Measurements from ENCODE around the gene AGK.
"Not testable (repeated sequence)": the region's sequence is repeated elsewhere in the genome, so short reads cannot be mapped to it uniquely, and the experiment has no call there.

Gene AGK

GRCh38 chr7:141686074-141686473 lies 134.9 kb downstream of the AGK start:
- DNase-seq: no peak

GRCh38 chr7:141686670-141687069 lies 135.5 kb downstream of the AGK start:
- DNase-seq: no peak

- DNase-seq: no peak
Observed at GRCh38 chr7:141688043-141688442, 136.8 kb downstream of the AGK start.

GRCh38 chr7:141689072-141689825 lies 138.0 kb downstream of the AGK start:
- DNase-seq: not testable (repeated sequence)

GRCh38 chr7:141691540-141691939 lies 140.3 kb downstream of the AGK start:
- no peak for DNase-seq

- DNase-seq: no peak
Observed at GRCh38 chr7:141691961-141692360, 140.8 kb downstream of the AGK start.

- DNase-seq: no peak
Observed at GRCh38 chr7:141693082-141693481, 141.9 kb downstream of the AGK start.

- DNase-seq: no peak
Observed at GRCh38 chr7:141695803-141696289, 144.6 kb downstream of the AGK start.

- no peak for DNase-seq
Observed at GRCh38 chr7:141696348-141696747, 145.1 kb downstream of the AGK start.

- no peak for DNase-seq
Observed at GRCh38 chr7:141697211-141697871, 146.1 kb downstream of the AGK start.

- DNase-seq: no peak
Observed at GRCh38 chr7:141698247-141699015, 147.2 kb downstream of the AGK start.

GRCh38 chr7:141699860-141700259 lies 148.7 kb downstream of the AGK start:
- no peak for DNase-seq

GRCh38 chr7:141700296-141700847 lies 149.2 kb downstream of the AGK start:
- DNase-seq: no peak

GRCh38 chr7:141700848-141701371 lies 149.7 kb downstream of the AGK start:
- DNase-seq: no peak

GRCh38 chr7:141701489-141702046 lies 150.4 kb downstream of the AGK start:
- peak; percentile 58 for DNase-seq

GRCh38 chr7:141702047-141702567 lies 150.9 kb downstream of the AGK start, which contains the start of gene DENND11:
Gene DENND11 (minus strand): TSS chr7:141702166. CDS start chr7:141702153, 13 bp downstream.
- DNase-seq: peak; percentile 50

GRCh38 chr7:141702892-141703291 lies 151.7 kb downstream of the AGK start:
- DNase-seq: no peak

GRCh38 chr7:141704112-141704511 lies 152.9 kb downstream of the AGK start:
- DNase-seq: no peak

- no peak for DNase-seq
Observed at GRCh38 chr7:141704741-141705140, 153.5 kb downstream of the AGK start.

Measured in activated CD4-positive, alpha-beta T cell treated with anti-CD3 and anti-CD28 coated beads, Interleukin-2, amount 50 U/mL, for 1 hour (primary cell).